MCF 10A (cell line): ENCODE data around the gene GCNT1. TPM values are rescaled to one million over a fixed set of nuclear protein-coding genes. Genes with fewer than 3 reads are reported as not detected.

Source experiments
- BruUV-seq: library from RNA; stranded (reverse); fragments of 400-500 nt; replicated peaks from 2 replicates; lab custom pipeline; 2021; lab: Mats Ljungman, UMichigan
- CTCF ChIA-PET: fragments of 300-600 bp; sonication (Branson Sonifier 250); formaldehyde crosslinking; extraction: SDS; loops from one replicate; lab custom pipeline; 2021; ENCODE audit warnings: antibody characterized with exemption, inconsistent platforms; lab: Yijun Ruan, JAX
- POLR2A ChIA-PET: fragments of 300-600, 350-650 bp; sonication (Branson Sonifier 250); formaldehyde crosslinking; extraction: SDS; loops from one replicate; lab custom pipeline; 2020; ENCODE audit warnings: antibody characterized with exemption, inconsistent platforms; lab: Yijun Ruan, JAX
- DNase-seq: peaks from one replicate; pipeline ENCODE4 v3.0.0-alpha.2; 2018; ENCODE audit not compliant: unreplicated experiment
- H3K27ac Mint-ChIP-seq: one replicate; pipeline ENCODE4 v1.8.0; 2022; ENCODE audit warnings: mild to moderate bottlenecking, low read depth, mixed read lengths; ENCODE audit not compliant: unreplicated experiment
- H3K27me3 Mint-ChIP-seq: one replicate; pipeline ENCODE4 v1.8.0; 2022; ENCODE audit warnings: mixed read lengths; ENCODE audit not compliant: insufficient read depth, unreplicated experiment
- H3K36me3 Mint-ChIP-seq: one replicate; pipeline ENCODE4 v1.8.0; 2022; ENCODE audit warnings: mild to moderate bottlenecking, moderate library complexity, mixed read lengths; ENCODE audit not compliant: insufficient read depth, unreplicated experiment
- H3K4me1 Mint-ChIP-seq: one replicate; pipeline ENCODE4 v1.8.0; 2022; ENCODE audit warnings: mixed read lengths; ENCODE audit not compliant: insufficient read depth, unreplicated experiment
- H3K4me3 Mint-ChIP-seq: one replicate; pipeline ENCODE4 v1.8.0; 2022; ENCODE audit warnings: mild to moderate bottlenecking, moderate library complexity, mixed read lengths; ENCODE audit not compliant: unreplicated experiment
- H3K9me3 Mint-ChIP-seq: one replicate; pipeline ENCODE4 v1.8.0; 2022; ENCODE audit warnings: mixed read lengths; ENCODE audit not compliant: unreplicated experiment
- intact Hi-C: fragments of 100-400 bp; cut with micrococcal nuclease; formaldehyde crosslinking; loops from 2 replicates; pipeline ENCODE4 v1.14.1; 2022
- total RNA-seq: library from RNA; stranded (reverse); gene quantifications from 2 replicates; pipeline ENCODE4 v1.2.3, GENCODE V29; 2022
- TF ChIP-seq, protein P1 (sequence below): fragments of 200-600 bp; IDR thresholded peaks from one replicate; pipeline ENCODE4 v1.8.0; 2022; ENCODE audit warnings: antibody characterized with exemption, mild to moderate bottlenecking; ENCODE audit not compliant: unreplicated experiment

The GCNT1 gene
- total RNA-seq, 1 experiment from 2014 or later: 11.5 TPM

GRCh38 chr9:76423216-76424177 lies 35.5 kb upstream of the GCNT1 start:
- DNase-seq: no peak
- POLR2A ChIA-PET: interaction anchor here (0.7 kb wide), 1 partner anchor 1480 kb away, joined by 3 read pairs; no protein-coding TSS in a partner anchor
- no peaks in the 10 kb centered on the region for H3K9me3 Mint-ChIP-seq
- H3K4me1 Mint-ChIP-seq: no peaks in the 10 kb centered on the region
- CTCF ChIA-PET: interaction anchor here (1.0 kb wide), 1 partner anchor 170 kb away, joined by 4 read pairs; no protein-coding TSS in a partner anchor
- BruUV-seq: no TSS peak
- no peaks in the 10 kb centered on the region for H3K27me3 Mint-ChIP-seq
- intact Hi-C loops: no loop called here
- no peaks in the 10 kb centered on the region for H3K36me3 Mint-ChIP-seq
- H3K27ac Mint-ChIP-seq: no peak overlapping the region
- H3K4me3 Mint-ChIP-seq: no peak overlapping the region
- TF ChIP-seq, protein P1, sequence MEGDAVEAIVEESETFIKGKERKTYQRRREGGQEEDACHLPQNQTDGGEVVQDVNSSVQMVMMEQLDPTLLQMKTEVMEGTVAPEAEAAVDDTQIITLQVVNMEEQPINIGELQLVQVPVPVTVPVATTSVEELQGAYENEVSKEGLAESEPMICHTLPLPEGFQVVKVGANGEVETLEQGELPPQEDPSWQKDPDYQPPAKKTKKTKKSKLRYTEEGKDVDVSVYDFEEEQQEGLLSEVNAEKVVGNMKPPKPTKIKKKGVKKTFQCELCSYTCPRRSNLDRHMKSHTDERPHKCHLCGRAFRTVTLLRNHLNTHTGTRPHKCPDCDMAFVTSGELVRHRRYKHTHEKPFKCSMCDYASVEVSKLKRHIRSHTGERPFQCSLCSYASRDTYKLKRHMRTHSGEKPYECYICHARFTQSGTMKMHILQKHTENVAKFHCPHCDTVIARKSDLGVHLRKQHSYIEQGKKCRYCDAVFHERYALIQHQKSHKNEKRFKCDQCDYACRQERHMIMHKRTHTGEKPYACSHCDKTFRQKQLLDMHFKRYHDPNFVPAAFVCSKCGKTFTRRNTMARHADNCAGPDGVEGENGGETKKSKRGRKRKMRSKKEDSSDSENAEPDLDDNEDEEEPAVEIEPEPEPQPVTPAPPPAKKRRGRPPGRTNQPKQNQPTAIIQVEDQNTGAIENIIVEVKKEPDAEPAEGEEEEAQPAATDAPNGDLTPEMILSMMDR: no peak

GRCh38 chr9:76424491-76424890 lies 34.5 kb upstream of the GCNT1 start:
- no peaks in the 10 kb centered on the region for H3K27me3 Mint-ChIP-seq
- no peaks in the 10 kb centered on the region for H3K9me3 Mint-ChIP-seq
- no peaks in the 10 kb centered on the region for H3K4me1 Mint-ChIP-seq
- H3K4me3 Mint-ChIP-seq: no peak overlapping the region
- no peak for DNase-seq
- H3K27ac Mint-ChIP-seq: no peak overlapping the region
- POLR2A ChIA-PET: no interaction called here
- H3K36me3 Mint-ChIP-seq: no peaks in the 10 kb centered on the region
- intact Hi-C loops: no loop called here
- BruUV-seq: no TSS peak
- CTCF ChIA-PET: interaction anchor here (0.6 kb wide), 1 partner anchor 60 kb away, joined by 3 read pairs; no protein-coding TSS in a partner anchor
- TF ChIP-seq, protein P1: no peak

DNA sequence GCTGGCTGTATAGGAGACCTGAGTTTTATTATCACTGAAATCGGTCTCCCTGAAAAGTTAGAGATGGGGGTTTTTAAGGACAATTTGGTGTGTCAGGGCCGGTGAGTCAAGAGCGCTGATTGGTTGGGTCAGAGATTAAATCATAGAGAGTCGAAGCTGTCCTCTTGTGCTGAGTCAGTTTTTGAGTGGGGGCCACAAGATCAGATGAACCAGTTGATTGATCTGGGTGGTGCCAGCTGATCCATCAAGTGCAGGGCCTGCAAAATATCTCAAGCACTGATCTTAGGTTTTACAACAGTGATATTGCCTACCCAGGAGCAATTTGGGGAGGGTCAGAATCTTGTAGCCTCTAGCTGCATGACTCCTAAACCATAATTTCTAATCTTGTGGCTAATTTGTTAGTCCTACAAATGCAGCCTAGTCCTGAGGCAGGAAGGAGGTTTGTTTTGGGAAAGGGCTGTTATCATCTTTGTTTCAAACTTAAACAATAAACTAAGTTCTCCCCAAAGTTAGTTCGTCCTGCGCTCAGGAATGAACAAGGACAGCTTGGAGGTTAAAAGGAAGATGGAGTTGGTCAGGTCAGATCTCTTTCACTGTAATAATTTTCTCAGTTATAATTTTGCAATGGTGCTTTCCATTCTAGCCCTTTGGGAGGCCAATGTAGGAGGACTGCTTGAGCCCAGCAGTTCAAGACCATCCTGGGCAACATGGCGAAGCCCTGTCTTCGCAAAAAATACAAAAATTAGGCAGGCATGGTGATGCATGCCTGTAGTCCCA lies 33.1 kb upstream of the GCNT1 start:
- H3K27ac Mint-ChIP-seq: no peak overlapping the region
- ChIA-PET CTCF (interaction anchor here (0.7 to 1.3 kb wide), 3 partner anchors 19 to 279 kb away, joined by 3 to 8 read pairs (median 5); no protein-coding TSS in a partner anchor), POLR2A (no interaction called here)
- no peaks in the 10 kb centered on the region for H3K36me3 Mint-ChIP-seq
- no peak for DNase-seq
- TF ChIP-seq, protein P1: no peak
- H3K4me3 Mint-ChIP-seq: no peak overlapping the region
- no peaks in the 10 kb centered on the region for H3K9me3 Mint-ChIP-seq
- intact Hi-C loops: no loop called here
- no peaks in the 10 kb centered on the region for H3K27me3 Mint-ChIP-seq
- H3K4me1 Mint-ChIP-seq: no peaks in the 10 kb centered on the region
- no TSS peak for BruUV-seq
